NCI-H1417 (cell line): ENCODE measurements around the gene TLCD5.

Source experiments
- DNase-seq, 3 experiments: peaks; one replicate each; lab custom pipeline; 2025; lab: John Stamatoyannopoulos, UW

Gene TLCD5

GRCh38 chr11:120324932-120325810, at the start of gene TLCD5:
Gene TLCD5, plus strand, starts transcription at chr11:120325299. Its CDS starts 2,143 bp downstream, at chr11:120327442.
- DNase-seq, result peak; percentile 63 to 95 (median 93)

- peak in 1 of 3 experiments; percentile 40 for DNase-seq
Observed at GRCh38 chr11:120279502-120279901, 45.6 kb upstream of the TLCD5 start.

GRCh38 chr11:120280600-120281051, 44.5 kb upstream of the TLCD5 start:
- DNase-seq, result no peak

GRCh38 chr11:120281143-120281795, 43.8 kb upstream of the TLCD5 start:
- no peak for DNase-seq

DNA sequence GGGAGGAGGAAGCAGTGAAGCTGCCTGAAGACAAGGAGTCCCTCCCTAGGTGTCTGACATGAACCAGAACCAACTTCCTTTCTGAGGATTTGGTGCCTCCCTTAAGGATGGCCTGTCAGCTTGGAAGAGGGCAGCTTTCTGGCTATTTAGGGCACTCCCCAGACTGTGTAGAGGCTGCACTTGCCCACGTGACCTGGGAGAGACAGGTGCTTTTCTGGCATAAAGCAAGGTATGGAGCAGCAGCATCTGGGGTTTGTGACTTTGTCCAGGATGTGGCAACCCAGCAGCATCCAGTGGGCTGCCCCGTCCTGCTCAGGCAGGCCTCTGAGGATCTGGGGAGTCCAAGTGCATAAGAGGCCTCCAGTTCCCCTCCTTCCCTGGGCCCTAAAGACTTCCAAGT, 42.0 kb upstream of the TLCD5 start:
- DNase-seq, result no peak

DNA sequence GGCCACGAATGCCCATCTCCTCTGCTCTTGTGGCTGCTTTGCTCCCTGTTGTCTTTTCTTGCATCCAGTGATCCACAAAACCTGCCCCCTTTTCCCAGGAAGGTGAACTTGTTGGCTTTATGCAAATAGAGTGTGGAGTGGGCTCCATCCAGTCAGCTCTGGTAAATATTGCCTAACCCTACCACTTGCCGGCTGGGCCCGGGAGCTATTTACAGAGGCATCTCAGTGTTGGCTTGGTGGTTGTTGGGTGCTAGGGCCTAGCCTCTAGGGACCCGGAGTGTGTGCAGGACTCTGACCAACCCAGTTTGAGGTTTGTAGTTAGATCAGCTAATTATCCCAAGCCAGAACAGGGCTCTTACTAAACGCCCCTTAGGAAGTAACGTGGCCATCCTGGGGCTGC, 40.8 kb upstream of the TLCD5 start:
- no peak for DNase-seq

GRCh38 chr11:120285256-120285655, 39.8 kb upstream of the TLCD5 start:
- no peak for DNase-seq

DNA sequence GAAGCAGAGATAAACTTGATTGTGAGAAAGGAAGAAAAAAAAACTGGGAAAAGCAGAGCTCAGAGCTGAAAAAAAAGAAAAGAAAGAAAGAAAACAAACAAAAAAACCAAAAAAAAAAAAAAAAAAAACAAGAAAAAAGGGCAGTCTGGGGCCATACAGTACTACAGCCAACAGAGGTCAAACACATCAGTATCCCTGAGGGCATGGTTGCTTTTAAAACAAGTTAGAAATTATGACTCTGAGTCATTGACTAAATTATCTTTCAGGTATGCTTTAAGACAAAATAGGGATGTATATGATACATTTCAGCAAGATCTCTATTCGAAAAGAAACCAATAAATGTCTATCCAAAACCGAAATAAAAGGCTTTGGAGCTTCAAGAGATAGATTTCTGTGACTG, 37.1 kb upstream of the TLCD5 start:
- DNase-seq, result no peak

DNA sequence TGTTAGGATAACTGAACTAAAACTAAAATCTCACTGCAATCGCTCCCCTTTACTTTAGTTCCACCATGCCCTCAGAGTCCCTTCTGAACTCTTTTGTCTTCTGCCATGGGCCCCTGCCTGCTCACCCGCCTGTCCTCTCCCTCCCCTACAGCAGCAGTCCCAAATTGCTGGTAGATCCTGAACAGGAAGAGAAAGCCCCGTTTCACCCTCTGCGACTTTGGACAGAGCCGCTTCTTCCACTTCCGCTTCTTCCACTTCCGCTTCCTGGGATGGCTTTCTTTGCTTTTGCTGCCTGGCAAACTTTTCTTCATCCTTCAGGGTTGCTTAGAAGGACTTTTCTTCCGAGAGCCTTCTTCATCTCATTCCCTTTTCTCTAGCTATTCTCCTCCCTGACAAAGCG, 35.7 kb upstream of the TLCD5 start:
- DNase-seq, result no peak

GRCh38 chr11:120290956-120291355, 34.1 kb upstream of the TLCD5 start:
- DNase-seq, result no peak

DNA sequence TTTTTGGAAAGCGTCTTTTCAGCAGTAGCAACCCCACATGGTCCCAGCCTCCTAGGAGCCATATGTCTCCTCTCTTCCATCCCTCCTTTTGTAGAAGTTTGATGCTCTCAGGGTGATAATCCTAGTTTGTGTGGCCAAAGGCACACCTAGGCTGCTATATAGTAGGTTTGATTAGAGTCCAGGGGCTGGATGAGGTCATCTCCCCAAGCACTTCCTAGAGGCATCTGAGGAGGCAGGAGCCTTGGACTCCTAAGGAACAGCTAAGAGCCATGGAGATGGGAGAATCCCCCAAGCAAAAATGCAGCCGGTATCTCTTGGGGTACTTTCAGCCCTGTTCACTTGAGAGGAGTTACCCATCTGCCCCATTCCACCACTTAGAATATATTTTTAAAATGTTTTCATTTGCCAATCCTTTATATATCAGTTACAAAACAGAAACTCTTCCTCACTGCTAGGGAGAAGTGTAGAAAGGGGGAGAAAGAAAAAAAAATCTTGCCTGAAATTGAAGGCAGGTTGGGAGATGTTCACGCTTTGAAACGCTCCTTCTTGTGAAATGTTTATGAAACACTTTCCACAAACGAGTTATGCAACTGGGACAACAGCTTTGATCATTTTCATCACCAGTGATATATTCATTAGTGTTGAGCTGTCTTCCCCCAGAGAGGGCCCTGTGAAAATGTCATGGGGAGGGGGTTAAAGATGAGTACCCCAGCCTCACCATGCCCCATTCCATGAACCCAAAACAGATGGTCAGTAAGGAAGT, 31.9 kb upstream of the TLCD5 start:
- DNase-seq, result no peak

GRCh38 chr11:120294096-120294495, 31.0 kb upstream of the TLCD5 start:
- DNase-seq, result no peak

- no peak for DNase-seq
Observed at GRCh38 chr11:120295099-120295498, 30.0 kb upstream of the TLCD5 start.

GRCh38 chr11:120296554-120296953, 28.5 kb upstream of the TLCD5 start:
- DNase-seq, result no peak

DNA sequence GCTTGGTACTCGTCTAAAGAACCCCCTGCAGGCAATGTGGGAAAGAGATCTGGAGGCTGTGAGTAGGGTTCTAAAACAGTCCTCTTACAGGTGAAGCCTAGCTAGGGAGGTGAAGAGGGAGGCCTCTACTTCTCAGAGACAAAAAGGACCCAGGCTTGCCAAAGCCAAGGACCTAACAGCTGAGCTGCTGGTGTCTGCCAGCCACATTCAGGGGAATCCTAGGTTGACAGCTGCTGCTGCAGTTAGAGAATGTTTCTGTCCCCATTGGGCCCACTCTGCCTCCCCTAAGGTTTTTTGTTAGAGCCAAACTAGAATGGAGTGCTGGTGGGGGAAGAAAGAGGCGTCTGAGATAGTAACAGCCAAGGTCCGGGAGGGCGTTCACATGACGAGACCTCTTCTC, 26.6 kb upstream of the TLCD5 start:
- no peak for DNase-seq

DNA sequence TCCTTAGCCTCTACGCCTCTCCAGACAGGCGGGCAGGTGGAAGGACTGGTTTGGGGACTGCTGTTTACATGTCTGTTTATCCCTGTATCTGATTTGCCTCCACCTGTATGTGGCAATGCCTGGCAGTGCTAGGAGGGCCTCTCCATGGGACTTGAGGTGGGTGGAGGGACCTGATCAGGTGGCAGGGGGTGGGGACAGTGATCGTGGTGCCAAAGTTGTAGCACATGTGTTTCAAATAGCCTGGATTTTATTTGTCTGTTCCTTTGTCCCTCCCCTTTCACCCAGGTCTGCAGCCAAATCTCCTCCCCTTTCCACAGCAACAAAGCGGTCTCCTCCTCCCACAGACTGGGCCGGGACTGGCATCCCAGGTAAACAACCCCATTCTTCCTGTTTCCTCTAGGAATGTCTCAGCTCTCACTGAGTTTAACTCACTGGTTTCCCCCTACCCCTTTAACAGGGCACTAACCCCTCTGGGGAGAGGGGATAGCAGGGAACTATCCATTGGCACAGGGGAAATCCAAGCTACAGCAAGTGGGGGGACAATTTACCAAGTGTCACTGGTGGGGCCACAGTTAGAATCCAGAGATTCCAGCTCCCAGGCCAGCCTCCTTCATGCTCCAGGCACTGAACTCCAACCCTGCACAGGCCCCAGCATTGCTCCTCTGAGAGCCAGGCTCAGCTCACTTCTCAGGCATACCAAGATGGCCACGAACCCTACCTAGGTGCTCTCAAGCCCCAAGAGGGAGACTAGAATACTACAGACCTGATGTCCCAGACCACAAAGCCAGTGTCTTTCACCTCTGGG, 22.9 kb upstream of the TLCD5 start:
- DNase-seq, result peak in 1 of 3 experiments; percentile 13

GRCh38 chr11:120303004-120303637, 22.0 kb upstream of the TLCD5 start:
- DNase-seq, result peak; percentile 64 to 88 (median 73)

DNA sequence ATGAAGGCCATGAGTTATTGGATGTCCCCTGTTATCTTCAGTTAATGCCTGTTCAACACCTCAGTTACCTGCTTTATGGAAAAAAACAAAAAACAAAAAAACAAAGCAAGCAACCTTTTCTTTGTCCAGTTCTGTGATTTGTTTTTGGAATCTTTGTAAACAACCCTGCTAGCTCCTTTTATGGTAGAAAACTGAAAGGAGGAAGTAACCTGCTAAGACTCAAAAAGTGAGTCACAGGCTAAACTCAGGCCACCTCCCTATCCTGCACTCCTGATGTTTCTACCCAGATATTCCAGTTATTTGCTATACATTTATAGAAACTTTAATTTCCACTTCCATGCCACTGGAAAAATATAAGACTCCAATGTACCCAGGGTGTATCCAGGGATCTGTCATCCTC, 20.6 kb upstream of the TLCD5 start:
- no peak for DNase-seq

GRCh38 chr11:120305286-120305685, 19.8 kb upstream of the TLCD5 start:
- no peak for DNase-seq

- DNase-seq, result no peak
Observed at GRCh38 chr11:120306519-120307242, 18.4 kb upstream of the TLCD5 start.
